ENCODE data around the gene PRX.
A peak's percentile ranks its signal among the peaks of the same experiment; 100 is the strongest.

Gene PRX

GRCh38 chr19:40392123-40392522 lies 21.1 kb downstream of the PRX start:
- H3K4me1 ChIP-seq (ENCODE audit: control extremely low read depth in 1 of 4, control insufficient read depth in 4 of 4, insufficient read depth in 4 of 4, low read length in 3 of 4): no peaks in the 10 kb centered on the region
- H3K9me3 ChIP-seq (ENCODE audit: control extremely low read depth in 1 of 5, control insufficient read depth in 4 of 5, insufficient read depth in 2 of 5, low read depth in 1 of 5, low read length in 4 of 5): no peaks in the 10 kb centered on the region
- CTCF ChIA-PET: no interaction called here
- WGBS (ENCODE audit: insufficient coverage): 88% methylated on average over 7 of the region's 8 CpGs
- no peaks in the 10 kb centered on the region for H3K27me3 ChIP-seq (replicated peaks in 2 of 5; ENCODE audit: control insufficient read depth in 4 of 5, insufficient read depth in 5 of 5, low read length in 4 of 5)
- no peaks in the 10 kb centered on the region for H3K36me3 ChIP-seq (ENCODE audit: control insufficient read depth in 4 of 4, insufficient read depth in 4 of 4, low read length in 3 of 4)
- no peak overlapping the region for H3K27ac ChIP-seq (ENCODE audit: insufficient read depth in 1 of 2, low read depth in 1 of 2, low read length in 2 of 2, poor library complexity in 1 of 2, severe bottlenecking in 2 of 2)
- POLR2A ChIA-PET: no interaction called here
- DNase-seq: no peak
- no peak overlapping the region for H3K4me3 ChIP-seq (ENCODE audit: control insufficient read depth in 1 of 7, extremely low read depth in 1 of 7, insufficient read depth in 4 of 7, low read depth in 2 of 7, low read length in 6 of 7)

- Histone ChIP-seq H3K9me3 (ENCODE audit: control extremely low read depth in 1 of 5, control insufficient read depth in 4 of 5, insufficient read depth in 2 of 5, low read depth in 1 of 5, low read length in 4 of 5) (no peaks in the 10 kb centered on the region), H3K4me3 (ENCODE audit: control insufficient read depth in 1 of 7, extremely low read depth in 1 of 7, insufficient read depth in 4 of 7, low read depth in 2 of 7, low read length in 6 of 7) (no peak within 1 kb of the TSS), H3K36me3 (ENCODE audit: control insufficient read depth in 4 of 4, insufficient read depth in 4 of 4, low read length in 3 of 4) (no peaks in the 10 kb centered on the region), H3K27me3 (replicated peaks in 2 of 5; ENCODE audit: control insufficient read depth in 4 of 5, insufficient read depth in 5 of 5, low read length in 4 of 5) (no peaks in the 10 kb centered on the region), H3K4me1 (ENCODE audit: control extremely low read depth in 1 of 4, control insufficient read depth in 4 of 4, insufficient read depth in 4 of 4, low read length in 3 of 4) (no peaks in the 10 kb centered on the region), H3K27ac (ENCODE audit: insufficient read depth in 1 of 2, low read depth in 1 of 2, low read length in 2 of 2, poor library complexity in 1 of 2, severe bottlenecking in 2 of 2) (no peak within 1 kb of the TSS)
- CTCF ChIA-PET: no interaction called here
- POLR2A ChIA-PET: no interaction called here
- 96% methylated on average over 8 of the region's 10 CpGs for WGBS (ENCODE audit: insufficient coverage)
- DNase-seq: no peak
Measured at GRCh38 chr19:40390084-40390742, 23.0 kb downstream of the PRX start, which contains the start of gene HIPK4. TSS of gene HIPK4 (minus strand) at chr19:40390181. CDS start at chr19:40389902, 279 bp downstream.

GRCh38 chr19:40389404-40390083 lies 23.6 kb downstream of the PRX start:
- ChIA-PET CTCF (interaction anchor here (0.6 to 0.8 kb wide), 3 partner anchors 10 to 74 kb away, joined by 3 to 4 read pairs (median 4); no protein-coding TSS in a partner anchor), POLR2A (no interaction called here)
- no peak overlapping the region for H3K4me3 ChIP-seq (ENCODE audit: control insufficient read depth in 1 of 7, extremely low read depth in 1 of 7, insufficient read depth in 4 of 7, low read depth in 2 of 7, low read length in 6 of 7)
- H3K9me3 ChIP-seq (ENCODE audit: control extremely low read depth in 1 of 5, control insufficient read depth in 4 of 5, insufficient read depth in 2 of 5, low read depth in 1 of 5, low read length in 4 of 5): no peaks in the 10 kb centered on the region
- no peaks in the 10 kb centered on the region for H3K4me1 ChIP-seq (ENCODE audit: control extremely low read depth in 1 of 4, control insufficient read depth in 4 of 4, insufficient read depth in 4 of 4, low read length in 3 of 4)
- 97% methylated on average over 26 of the region's 33 CpGs for WGBS (ENCODE audit: insufficient coverage)
- H3K36me3 ChIP-seq (ENCODE audit: control insufficient read depth in 4 of 4, insufficient read depth in 4 of 4, low read length in 3 of 4): no peaks in the 10 kb centered on the region
- H3K27ac ChIP-seq (ENCODE audit: insufficient read depth in 1 of 2, low read depth in 1 of 2, low read length in 2 of 2, poor library complexity in 1 of 2, severe bottlenecking in 2 of 2): no peak overlapping the region
- no peak for DNase-seq
- no peaks in the 10 kb centered on the region for H3K27me3 ChIP-seq (replicated peaks in 2 of 5; ENCODE audit: control insufficient read depth in 4 of 5, insufficient read depth in 5 of 5, low read length in 4 of 5)

- no peaks in the 10 kb centered on the region for H3K9me3 ChIP-seq (ENCODE audit: control extremely low read depth in 1 of 5, control insufficient read depth in 4 of 5, insufficient read depth in 2 of 5, low read depth in 1 of 5, low read length in 4 of 5)
- POLR2A ChIA-PET: no interaction called here
- no peaks in the 10 kb centered on the region for H3K4me1 ChIP-seq (ENCODE audit: control extremely low read depth in 1 of 4, control insufficient read depth in 4 of 4, insufficient read depth in 4 of 4, low read length in 3 of 4)
- no peak for DNase-seq
- no peaks in the 10 kb centered on the region for H3K36me3 ChIP-seq (ENCODE audit: control insufficient read depth in 4 of 4, insufficient read depth in 4 of 4, low read length in 3 of 4)
- no peak overlapping the region for H3K27ac ChIP-seq (ENCODE audit: insufficient read depth in 1 of 2, low read depth in 1 of 2, low read length in 2 of 2, poor library complexity in 1 of 2, severe bottlenecking in 2 of 2)
- CTCF ChIA-PET: no interaction called here
- 100% methylated on average over 3 of the region's 3 CpGs for WGBS (ENCODE audit: insufficient coverage)
- H3K4me3 ChIP-seq (ENCODE audit: control insufficient read depth in 1 of 7, extremely low read depth in 1 of 7, insufficient read depth in 4 of 7, low read depth in 2 of 7, low read length in 6 of 7): no peak overlapping the region
- H3K27me3 ChIP-seq (replicated peaks in 2 of 5; ENCODE audit: control insufficient read depth in 4 of 5, insufficient read depth in 5 of 5, low read length in 4 of 5): no peaks in the 10 kb centered on the region
Measured at GRCh38 chr19:40388481-40388880, 24.7 kb downstream of the PRX start.

- ChIA-PET CTCF (interaction anchor here (1.4 to 1.5 kb wide), 2 partner anchors 16 to 24 kb away, joined by 3 read pairs; no protein-coding TSS in a partner anchor), POLR2A (no interaction called here)
- no peaks in the 10 kb centered on the region for H3K27me3 ChIP-seq (replicated peaks in 2 of 5; ENCODE audit: control insufficient read depth in 4 of 5, insufficient read depth in 5 of 5, low read length in 4 of 5)
- WGBS (ENCODE audit: insufficient coverage): 96% methylated on average over 10 of the region's 10 CpGs
- H3K27ac ChIP-seq (ENCODE audit: insufficient read depth in 1 of 2, low read depth in 1 of 2, low read length in 2 of 2, poor library complexity in 1 of 2, severe bottlenecking in 2 of 2): no peak overlapping the region
- no peaks in the 10 kb centered on the region for H3K36me3 ChIP-seq (ENCODE audit: control insufficient read depth in 4 of 4, insufficient read depth in 4 of 4, low read length in 3 of 4)
- no peak for DNase-seq
- H3K4me1 ChIP-seq (ENCODE audit: control extremely low read depth in 1 of 4, control insufficient read depth in 4 of 4, insufficient read depth in 4 of 4, low read length in 3 of 4): no peaks in the 10 kb centered on the region
- H3K9me3 ChIP-seq (ENCODE audit: control extremely low read depth in 1 of 5, control insufficient read depth in 4 of 5, insufficient read depth in 2 of 5, low read depth in 1 of 5, low read length in 4 of 5): no peaks in the 10 kb centered on the region
- no peak overlapping the region for H3K4me3 ChIP-seq (ENCODE audit: control insufficient read depth in 1 of 7, extremely low read depth in 1 of 7, insufficient read depth in 4 of 7, low read depth in 2 of 7, low read length in 6 of 7)
Measured at GRCh38 chr19:40387155-40387554, 26.0 kb downstream of the PRX start.

GRCh38 chr19:40383668-40384248 lies 29.4 kb downstream of the PRX start:
- Histone ChIP-seq H3K27me3 (replicated peaks in 2 of 5; ENCODE audit: control insufficient read depth in 4 of 5, insufficient read depth in 5 of 5, low read length in 4 of 5) (no peaks in the 10 kb centered on the region), H3K4me3 (ENCODE audit: control insufficient read depth in 1 of 7, extremely low read depth in 1 of 7, insufficient read depth in 4 of 7, low read depth in 2 of 7, low read length in 6 of 7) (no peak overlapping the region), H3K27ac (ENCODE audit: insufficient read depth in 1 of 2, low read depth in 1 of 2, low read length in 2 of 2, poor library complexity in 1 of 2, severe bottlenecking in 2 of 2) (no peak overlapping the region), H3K9me3 (ENCODE audit: control extremely low read depth in 1 of 5, control insufficient read depth in 4 of 5, insufficient read depth in 2 of 5, low read depth in 1 of 5, low read length in 4 of 5) (no peaks in the 10 kb centered on the region), H3K36me3 (ENCODE audit: control insufficient read depth in 4 of 4, insufficient read depth in 4 of 4, low read length in 3 of 4) (peaks cover 0 to 5% (median 4%) of the 10 kb centered on the region in 4 experiments), H3K4me1 (ENCODE audit: control extremely low read depth in 1 of 4, control insufficient read depth in 4 of 4, insufficient read depth in 4 of 4, low read length in 3 of 4) (no peaks in the 10 kb centered on the region)
- ChIA-PET CTCF (interaction anchor here (0.8 kb wide), 1 partner anchor 78 kb away, joined by 4 read pairs; no protein-coding TSS in a partner anchor), POLR2A (no interaction called here)
- no peak for DNase-seq
- 96% methylated on average over 26 of the region's 28 CpGs for WGBS (ENCODE audit: insufficient coverage)

GRCh38 chr19:40381321-40381720 lies 31.9 kb downstream of the PRX start:
- 94% methylated on average over 3 of the region's 3 CpGs for WGBS (ENCODE audit: insufficient coverage)
- POLR2A ChIA-PET: no interaction called here
- CTCF ChIA-PET: interaction anchor here (0.6 to 1.5 kb wide), 5 partner anchors 10 to 379 kb away, joined by 3 to 5 read pairs (median 3); no protein-coding TSS in a partner anchor

More at GRCh38 chr19:40381321-40381720, 31.9 kb downstream of the PRX start:
- peak in 1 of 3 donors; percentile 27 for DNase-seq
- no peak overlapping the region for H3K27ac ChIP-seq (ENCODE audit: insufficient read depth in 1 of 2, low read depth in 1 of 2, low read length in 2 of 2, poor library complexity in 1 of 2, severe bottlenecking in 2 of 2)
- no peaks in the 10 kb centered on the region for H3K4me1 ChIP-seq (ENCODE audit: control extremely low read depth in 1 of 4, control insufficient read depth in 4 of 4, insufficient read depth in 4 of 4, low read length in 3 of 4)
- no peaks in the 10 kb centered on the region for H3K9me3 ChIP-seq (ENCODE audit: control extremely low read depth in 1 of 5, control insufficient read depth in 4 of 5, insufficient read depth in 2 of 5, low read depth in 1 of 5, low read length in 4 of 5)
- H3K36me3 ChIP-seq (ENCODE audit: control insufficient read depth in 4 of 4, insufficient read depth in 4 of 4, low read length in 3 of 4): peaks cover 0 to 21% (median 14%) of the 10 kb centered on the region in 4 experiments
- no peak overlapping the region for H3K4me3 ChIP-seq (ENCODE audit: control insufficient read depth in 1 of 7, extremely low read depth in 1 of 7, insufficient read depth in 4 of 7, low read depth in 2 of 7, low read length in 6 of 7)
- no peaks in the 10 kb centered on the region for H3K27me3 ChIP-seq (replicated peaks in 2 of 5; ENCODE audit: control insufficient read depth in 4 of 5, insufficient read depth in 5 of 5, low read length in 4 of 5)

Measured in common myeloid progenitor, CD34-positive (primary cell).